ENCODE data around the gene ITPRIP. TPM values are rescaled to one million over a fixed set of nuclear protein-coding genes. Genes with fewer than 3 reads are reported as not detected.

Gene ITPRIP
- polyA plus RNA-seq, 5 donors = 12.8 to 18.4 (median 17.2) TPM

- peak in 1 of 2 donors; percentile 43 for DNase-seq
Measured at GRCh38 chr10:104327745-104328645, 10.3 kb downstream of the ITPRIP start.

- no peak for DNase-seq
Measured at GRCh38 chr10:104326991-104327610, 11.2 kb downstream of the ITPRIP start.

DNA sequence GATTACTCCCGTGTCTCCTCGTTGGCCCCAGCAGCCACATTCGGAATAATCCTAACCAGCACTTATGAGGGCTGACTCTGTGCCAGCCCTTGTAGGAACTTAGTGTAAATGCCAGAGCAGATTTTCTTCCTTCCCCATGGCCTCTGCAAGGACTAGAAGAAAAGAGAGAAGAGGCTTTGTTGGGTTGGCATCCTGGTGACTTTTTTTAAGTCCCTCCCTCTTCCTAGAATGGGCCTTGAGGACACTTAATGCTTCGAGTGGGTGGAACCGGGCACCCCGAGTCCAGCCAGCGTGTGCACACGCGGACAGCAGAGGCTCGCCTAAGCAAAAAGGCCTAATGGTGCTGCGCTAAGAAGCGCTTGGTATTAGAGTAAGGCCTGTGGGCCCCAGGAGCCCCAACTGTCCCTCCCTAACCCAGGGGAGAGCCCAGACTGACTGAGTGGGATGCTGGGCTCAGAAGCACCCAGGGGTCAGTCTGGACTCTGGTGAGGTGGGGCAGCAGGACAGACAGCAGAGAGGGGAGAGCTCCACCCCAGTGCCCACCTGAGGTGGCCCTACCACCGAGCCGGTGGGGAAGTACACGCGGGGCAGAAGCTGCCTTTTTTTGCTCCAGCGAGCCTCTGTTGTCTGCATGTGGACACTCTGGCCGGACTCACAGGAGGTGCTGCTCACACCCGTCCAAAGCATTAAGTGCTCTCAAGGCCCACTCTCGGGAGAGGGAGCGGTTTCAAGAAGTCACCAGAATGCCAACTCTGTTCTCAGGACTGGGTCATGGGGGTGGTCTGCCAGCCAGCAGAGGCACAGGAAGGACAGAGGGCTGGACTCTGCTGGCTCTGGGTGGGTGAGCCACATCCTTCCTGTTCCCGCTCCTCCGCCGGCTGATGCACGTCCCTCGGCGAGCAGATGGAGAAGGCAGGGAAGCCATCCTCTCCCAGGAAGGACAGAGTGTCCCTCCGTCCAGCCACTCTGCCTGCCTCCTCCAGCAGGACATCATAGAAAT, 12.5 kb downstream of the ITPRIP start:
- no peak for DNase-seq

DNA sequence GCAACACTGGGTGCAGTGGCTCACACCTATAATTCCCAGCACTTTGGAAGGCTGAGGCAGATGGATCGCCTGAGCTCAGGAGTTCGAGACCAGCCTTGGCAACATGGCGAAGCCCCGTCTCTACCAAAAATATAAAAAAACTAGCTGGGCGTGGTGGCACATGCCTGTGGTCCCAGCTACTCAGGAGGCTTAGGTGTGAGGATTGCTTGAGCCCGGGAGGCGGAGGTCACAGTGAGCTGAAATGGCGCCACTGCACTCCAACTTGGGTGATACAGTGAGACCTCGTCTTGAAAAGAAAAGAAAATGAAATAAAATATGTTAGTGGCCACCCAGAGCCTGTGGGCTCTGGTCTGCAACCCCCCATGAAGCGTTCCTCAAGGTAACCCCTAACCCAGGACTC, 13.3 kb downstream of the ITPRIP start:
- no peak for DNase-seq

DNA sequence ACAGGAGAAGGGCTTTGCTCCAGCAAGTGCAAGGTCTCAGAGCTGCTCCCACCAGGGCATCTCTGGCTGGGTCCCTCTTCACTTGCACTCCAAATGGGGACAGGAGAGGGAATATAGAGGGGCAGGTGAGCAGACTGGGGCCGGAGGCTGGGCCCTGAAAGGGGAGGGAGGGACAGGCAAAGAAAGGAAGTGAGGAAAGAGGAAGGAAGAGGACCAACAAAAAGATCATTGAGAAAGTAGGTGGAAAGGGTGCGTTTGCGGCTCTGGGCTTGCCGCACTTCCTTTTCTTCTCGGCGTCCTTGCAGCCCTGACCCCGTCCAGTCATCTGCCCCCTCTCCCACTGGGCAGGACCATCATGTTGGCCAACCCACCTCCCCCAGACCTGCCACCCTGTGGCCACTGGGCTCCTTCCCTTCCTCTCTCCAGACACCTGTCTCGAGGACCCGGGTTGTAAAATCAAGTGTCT, 14.0 kb downstream of the ITPRIP start:
- DNase-seq = no peak

DNA sequence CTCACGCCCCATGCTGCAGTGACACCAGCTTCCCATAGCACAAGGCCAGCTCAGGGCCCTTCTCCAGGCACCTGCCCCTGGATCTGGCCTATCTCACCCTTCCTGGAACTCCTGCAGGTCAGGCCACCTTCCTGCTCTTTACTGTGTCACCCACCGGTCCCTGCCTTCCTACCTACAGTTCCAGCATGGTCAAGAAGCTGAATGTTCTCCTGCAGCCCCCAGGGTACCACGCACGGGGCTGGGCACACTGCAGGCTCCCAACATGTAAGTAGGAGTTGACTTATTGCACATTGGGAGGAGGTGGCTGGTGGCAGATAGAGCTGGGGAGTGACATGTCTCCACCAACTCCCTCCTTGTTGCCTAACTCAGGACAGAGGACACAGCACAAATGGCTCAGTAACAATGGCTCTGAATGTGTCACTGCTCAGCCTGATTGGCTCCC, 14.5 kb downstream of the ITPRIP start:
- DNase-seq = no peak

- DNase-seq = no peak
Measured at GRCh38 chr10:104323085-104323484, 15.2 kb downstream of the ITPRIP start.

GRCh38 chr10:104322416-104322782, 15.9 kb downstream of the ITPRIP start:
- no peak for DNase-seq

GRCh38 chr10:104321725-104322415, 16.4 kb downstream of the ITPRIP start:
- no peak for DNase-seq

DNA sequence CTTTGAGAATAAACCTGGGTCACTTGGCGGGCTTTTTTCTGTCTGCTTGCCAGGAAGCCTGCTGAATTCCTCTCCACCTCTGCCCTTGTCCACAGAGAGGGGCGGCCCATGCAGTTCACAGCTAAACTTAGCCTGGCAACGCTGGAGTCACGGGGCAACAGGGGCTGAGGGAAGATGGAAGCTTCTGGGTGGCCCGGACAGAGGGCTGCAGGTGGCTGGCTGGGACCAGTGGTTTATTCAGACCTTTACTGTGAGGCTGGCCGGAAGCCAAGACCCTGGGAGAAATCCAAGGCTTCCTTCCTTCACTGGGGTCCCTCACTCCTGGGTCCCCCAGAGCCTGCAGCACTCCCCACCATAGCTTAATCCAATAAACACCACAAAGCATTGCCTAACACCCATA, 17.0 kb downstream of the ITPRIP start:
- no peak for DNase-seq

GRCh38 chr10:104318810-104319741, 19.2 kb downstream of the ITPRIP start:
- no peak for DNase-seq

DNA sequence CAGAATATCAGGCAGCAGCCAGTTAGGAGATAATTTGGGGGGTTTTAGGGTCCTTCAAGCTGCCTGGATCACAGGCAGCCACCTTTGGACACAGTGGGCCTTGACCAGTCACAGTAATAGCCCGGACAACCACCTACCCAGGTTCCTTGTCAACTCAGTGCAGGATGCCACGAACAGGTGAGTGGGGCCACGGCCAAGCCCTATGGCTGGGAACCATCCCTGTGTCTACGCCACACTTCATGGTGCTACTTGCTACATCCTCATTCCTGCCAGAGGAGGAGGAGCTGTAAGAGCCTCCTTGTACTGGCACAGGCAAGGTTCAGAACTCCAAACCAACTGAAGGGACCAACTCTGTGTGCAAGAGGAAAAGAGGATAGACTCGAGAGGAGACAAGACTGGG, 19.9 kb downstream of the ITPRIP start:
- DNase-seq = no peak

DNA sequence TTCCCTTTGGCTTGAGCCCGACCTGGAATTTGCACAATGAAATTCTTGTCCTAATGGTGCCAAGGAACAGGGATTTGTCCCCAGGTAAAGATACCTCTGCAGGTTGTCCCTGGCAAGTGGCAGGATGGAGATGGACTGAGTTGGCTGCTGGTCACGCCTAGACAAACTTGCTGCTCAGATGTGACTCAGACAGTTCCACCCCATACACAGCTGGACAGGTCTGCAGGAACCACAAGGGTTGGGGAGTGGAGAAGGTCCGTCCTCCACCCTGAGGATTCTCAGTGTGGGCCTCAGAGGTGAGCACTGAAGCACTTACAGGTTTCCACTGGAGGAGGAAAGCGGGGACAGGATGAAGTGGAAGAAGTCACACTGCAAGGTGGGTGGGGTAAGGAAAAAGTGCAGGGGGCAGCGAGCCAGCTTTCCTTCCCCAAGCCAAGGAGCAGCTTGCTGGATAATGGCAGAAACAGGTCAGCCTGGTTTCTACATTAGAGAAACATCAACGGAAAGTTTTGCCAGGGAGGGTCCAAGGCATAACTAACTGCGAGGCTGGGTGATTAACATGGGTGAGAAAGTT, 20.5 kb downstream of the ITPRIP start:
- no peak for DNase-seq

GRCh38 chr10:104317269-104317710, 21.0 kb downstream of the ITPRIP start:
- no peak for DNase-seq

- DNase-seq = no peak
Measured at GRCh38 chr10:104316321-104317099, 21.8 kb downstream of the ITPRIP start.

- no peak for DNase-seq
Measured at GRCh38 chr10:104315486-104315921, 22.8 kb downstream of the ITPRIP start.

GRCh38 chr10:104314591-104315485, 23.4 kb downstream of the ITPRIP start:
- DNase-seq = no peak

All from right lung (tissue), 5 donors.